HepG2 (cell line): ENCODE data around the gene HOMEZ.

Experiments used
- CTCF ChIP-seq: sonication (generic); formaldehyde crosslinking; IDR thresholded peaks from 2 replicates; pipeline ENCODE4 v1.5.0; 2020; ENCODE audit warnings: mild to moderate bottlenecking, missing genetic modification reagents, moderate library complexity
- E2F1 ChIP-seq: sonication (generic); formaldehyde crosslinking; IDR thresholded peaks from 2 replicates; pipeline ENCODE4 v1.5.0; 2020; ENCODE audit warnings: missing genetic modification reagents
- GTF2F1 ChIP-seq: fragments of 150-350 bp; IDR thresholded peaks from 2 replicates; pipeline ENCODE4 v1.6.1; 2014; ENCODE audit warnings: low read length
- HNRNPH1 ChIP-seq: fragments of 200-400 bp; formaldehyde crosslinking; optimal IDR thresholded peaks from 2 replicates; pipeline ENCODE3; 2017; ENCODE audit warnings: mild to moderate bottlenecking, low read depth, low read length
- HNRNPL ChIP-seq: fragments of 200-400 bp; formaldehyde crosslinking; IDR thresholded peaks from 2 replicates; pipeline ENCODE4 v1.6.1; 2017; ENCODE audit warnings: mild to moderate bottlenecking, low read depth, low read length
- RBM22 ChIP-seq: fragments of 200-400 bp; formaldehyde crosslinking; optimal IDR thresholded peaks from 2 replicates; pipeline ENCODE3; 2017; ENCODE audit warnings: mild to moderate bottlenecking, low read length, moderate library complexity
- THRA ChIP-seq: sonication (generic); formaldehyde crosslinking; IDR thresholded peaks from 2 replicates; pipeline ENCODE4 v1.4.0; 2020; ENCODE audit warnings: missing genetic modification reagents, borderline replicate concordance
- ZNF124 ChIP-seq: sonication (generic); formaldehyde crosslinking; IDR thresholded peaks from 2 replicates; pipeline ENCODE4 v1.4.0; 2020; ENCODE audit warnings: missing genetic modification reagents
- ZNF260 ChIP-seq: sonication (generic); formaldehyde crosslinking; IDR thresholded peaks from 2 replicates; pipeline ENCODE4 v1.4.0; 2020; ENCODE audit warnings: missing genetic modification reagents, low read depth, mild to moderate bottlenecking, borderline replicate concordance
- TF ChIP-seq, protein P1 (sequence below): sonication (generic); formaldehyde crosslinking; conservative IDR thresholded peaks from 2 replicates; pipeline ENCODE4 v1.4.0; 2020; ENCODE audit warnings: missing genetic modification reagents
- TF ChIP-seq, protein P2 (sequence below): sonication (generic); formaldehyde crosslinking; IDR thresholded peaks from 2 replicates; pipeline ENCODE4 v1.8.0; 2022; ENCODE audit warnings: mild to moderate bottlenecking, missing genetic modification reagents, moderate library complexity

GRCh38 chr14:23319746-23320583 is 34.0 kb upstream of the HOMEZ start:
- no peak for TF ChIP-seq HNRNPH1
- TF ChIP-seq E2F1 (CRISPR knock-in tag), result no peak
- TF ChIP-seq ZNF260 (CRISPR knock-in tag), result no peak; the same call in 1 of the 2 replicates
- TF ChIP-seq, protein P1, sequence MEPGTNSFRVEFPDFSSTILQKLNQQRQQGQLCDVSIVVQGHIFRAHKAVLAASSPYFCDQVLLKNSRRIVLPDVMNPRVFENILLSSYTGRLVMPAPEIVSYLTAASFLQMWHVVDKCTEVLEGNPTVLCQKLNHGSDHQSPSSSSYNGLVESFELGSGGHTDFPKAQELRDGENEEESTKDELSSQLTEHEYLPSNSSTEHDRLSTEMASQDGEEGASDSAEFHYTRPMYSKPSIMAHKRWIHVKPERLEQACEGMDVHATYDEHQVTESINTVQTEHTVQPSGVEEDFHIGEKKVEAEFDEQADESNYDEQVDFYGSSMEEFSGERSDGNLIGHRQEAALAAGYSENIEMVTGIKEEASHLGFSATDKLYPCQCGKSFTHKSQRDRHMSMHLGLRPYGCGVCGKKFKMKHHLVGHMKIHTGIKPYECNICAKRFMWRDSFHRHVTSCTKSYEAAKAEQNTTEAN (CRISPR knock-in tag), result no peak
- TF ChIP-seq, protein P2, sequence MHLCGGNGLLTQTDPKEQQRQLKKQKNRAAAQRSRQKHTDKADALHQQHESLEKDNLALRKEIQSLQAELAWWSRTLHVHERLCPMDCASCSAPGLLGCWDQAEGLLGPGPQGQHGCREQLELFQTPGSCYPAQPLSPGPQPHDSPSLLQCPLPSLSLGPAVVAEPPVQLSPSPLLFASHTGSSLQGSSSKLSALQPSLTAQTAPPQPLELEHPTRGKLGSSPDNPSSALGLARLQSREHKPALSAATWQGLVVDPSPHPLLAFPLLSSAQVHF, result 0 out of 2 replicates have a peak, but pooled peaks have one; percentile 50
- TF ChIP-seq HNRNPL, result no peak
- peak; percentile 70 for TF ChIP-seq RBM22
- TF ChIP-seq ZNF124 (CRISPR knock-in tag), result no peak; the same call in 1 of the 2 replicates
- TF ChIP-seq GTF2F1, result no peak
- 0 out of 2 replicates have a peak, but pooled peaks have one; percentile 6 for TF ChIP-seq THRA
- no peak for TF ChIP-seq CTCF
